Measurements from ENCODE around the gene CFAP77. TPM values are rescaled to one million over a fixed set of nuclear protein-coding genes. Genes with fewer than 3 reads are reported as not detected.
A peak's percentile ranks its signal among the peaks of the same experiment; 100 is the strongest.

Gene CFAP77
- total and polyA plus RNA-seq, 2 of the 13 experiments (the other 11 are each of a cell fraction or from before 2014, with no cell fraction given): not detected

DNA sequence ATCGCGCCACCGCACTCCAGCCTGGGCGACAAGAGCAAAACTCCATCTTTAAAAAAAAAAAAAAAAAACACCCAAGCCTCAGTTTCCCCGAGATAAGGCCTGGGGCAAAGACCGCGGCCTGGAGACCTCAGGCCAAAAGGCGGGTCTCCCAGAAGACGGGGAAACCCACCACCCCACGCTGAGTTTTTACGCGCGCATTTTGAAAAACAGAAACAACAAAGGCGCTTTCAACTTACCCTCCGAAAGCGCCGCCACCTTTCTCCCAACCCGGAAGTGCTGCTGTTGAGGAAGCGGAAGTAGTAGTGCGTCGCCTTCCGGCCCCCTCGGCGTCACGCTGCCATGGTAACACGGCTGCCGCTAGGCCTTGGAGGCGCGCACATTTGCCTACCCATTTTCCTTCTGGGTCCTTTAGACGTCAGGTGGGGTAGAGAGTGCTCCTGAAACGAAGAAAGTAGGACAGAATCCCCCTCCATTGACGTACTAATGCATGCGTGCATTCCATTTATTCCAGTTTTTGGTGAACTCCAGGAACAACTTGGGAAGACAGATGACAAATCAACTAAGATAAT is 3.4 kb upstream of the CFAP77 start, which contains the start of gene TTF1 (continued):
- TF ChIP-seq MAZ (IDR thresholded peaks at IDR 0.05; ENCODE audit: borderline replicate concordance, low read depth, low read length): peak; percentile 84; the same call in 1 of the 2 replicates
- TF ChIP-seq MAZ (CRISPR knock-in tag; IDR thresholded peaks at IDR 0.05; ENCODE audit: low read depth): peak; percentile 55; the same call in 1 of the 2 replicates
- TF ChIP-seq ZBTB7A (CRISPR knock-in tag; IDR thresholded peaks at IDR 0.05): no peak
- TF ChIP-seq TGIF2 (CRISPR knock-in tag; IDR thresholded peaks at IDR 0.05): no peak
- no peak for TF ChIP-seq MATR3 (CRISPR knock-in tag; IDR thresholded peaks at IDR 0.05)
- no peak for TF ChIP-seq NAIF1 (CRISPR knock-in tag; IDR thresholded peaks at IDR 0.05; ENCODE audit: borderline replicate concordance)
- TF ChIP-seq NFRKB (IDR thresholded peaks at IDR 0.05): no peak
- TF ChIP-seq SKI (IDR thresholded peaks at IDR 0.05; ENCODE audit: partially characterized antibody): no peak
- TF ChIP-seq MED13 (CRISPR knock-in tag; IDR thresholded peaks at IDR 0.05): no peak
- no peak for TF ChIP-seq RFXAP (CRISPR knock-in tag; IDR thresholded peaks at IDR 0.05; ENCODE audit: borderline replicate concordance)
- no peak for TF ChIP-seq THAP8 (CRISPR knock-in tag; IDR thresholded peaks at IDR 0.05; ENCODE audit: borderline replicate concordance)
- TF ChIP-seq SNRNP70 (IDR thresholded peaks at IDR 0.05; ENCODE audit: low read depth, low read length): no peak
- no peak for TF ChIP-seq JDP2 (CRISPR knock-in tag; IDR thresholded peaks at IDR 0.05; ENCODE audit: borderline replicate concordance)
- no peak for TF ChIP-seq KAT2B (IDR thresholded peaks at IDR 0.05; ENCODE audit: borderline replicate concordance, low read depth, low read length)
- TF ChIP-seq ZBTB42 (CRISPR knock-in tag; IDR thresholded peaks at IDR 0.05): no peak
- TF ChIP-seq RELA (CRISPR knock-in tag; IDR thresholded peaks at IDR 0.05): no peak
- TF ChIP-seq AFF4 (CRISPR knock-in tag; IDR thresholded peaks at IDR 0.05): no peak
- no peak for TF ChIP-seq ZNF276 (CRISPR knock-in tag; IDR thresholded peaks at IDR 0.05; ENCODE audit: low read depth)
- TF ChIP-seq, protein P1, sequence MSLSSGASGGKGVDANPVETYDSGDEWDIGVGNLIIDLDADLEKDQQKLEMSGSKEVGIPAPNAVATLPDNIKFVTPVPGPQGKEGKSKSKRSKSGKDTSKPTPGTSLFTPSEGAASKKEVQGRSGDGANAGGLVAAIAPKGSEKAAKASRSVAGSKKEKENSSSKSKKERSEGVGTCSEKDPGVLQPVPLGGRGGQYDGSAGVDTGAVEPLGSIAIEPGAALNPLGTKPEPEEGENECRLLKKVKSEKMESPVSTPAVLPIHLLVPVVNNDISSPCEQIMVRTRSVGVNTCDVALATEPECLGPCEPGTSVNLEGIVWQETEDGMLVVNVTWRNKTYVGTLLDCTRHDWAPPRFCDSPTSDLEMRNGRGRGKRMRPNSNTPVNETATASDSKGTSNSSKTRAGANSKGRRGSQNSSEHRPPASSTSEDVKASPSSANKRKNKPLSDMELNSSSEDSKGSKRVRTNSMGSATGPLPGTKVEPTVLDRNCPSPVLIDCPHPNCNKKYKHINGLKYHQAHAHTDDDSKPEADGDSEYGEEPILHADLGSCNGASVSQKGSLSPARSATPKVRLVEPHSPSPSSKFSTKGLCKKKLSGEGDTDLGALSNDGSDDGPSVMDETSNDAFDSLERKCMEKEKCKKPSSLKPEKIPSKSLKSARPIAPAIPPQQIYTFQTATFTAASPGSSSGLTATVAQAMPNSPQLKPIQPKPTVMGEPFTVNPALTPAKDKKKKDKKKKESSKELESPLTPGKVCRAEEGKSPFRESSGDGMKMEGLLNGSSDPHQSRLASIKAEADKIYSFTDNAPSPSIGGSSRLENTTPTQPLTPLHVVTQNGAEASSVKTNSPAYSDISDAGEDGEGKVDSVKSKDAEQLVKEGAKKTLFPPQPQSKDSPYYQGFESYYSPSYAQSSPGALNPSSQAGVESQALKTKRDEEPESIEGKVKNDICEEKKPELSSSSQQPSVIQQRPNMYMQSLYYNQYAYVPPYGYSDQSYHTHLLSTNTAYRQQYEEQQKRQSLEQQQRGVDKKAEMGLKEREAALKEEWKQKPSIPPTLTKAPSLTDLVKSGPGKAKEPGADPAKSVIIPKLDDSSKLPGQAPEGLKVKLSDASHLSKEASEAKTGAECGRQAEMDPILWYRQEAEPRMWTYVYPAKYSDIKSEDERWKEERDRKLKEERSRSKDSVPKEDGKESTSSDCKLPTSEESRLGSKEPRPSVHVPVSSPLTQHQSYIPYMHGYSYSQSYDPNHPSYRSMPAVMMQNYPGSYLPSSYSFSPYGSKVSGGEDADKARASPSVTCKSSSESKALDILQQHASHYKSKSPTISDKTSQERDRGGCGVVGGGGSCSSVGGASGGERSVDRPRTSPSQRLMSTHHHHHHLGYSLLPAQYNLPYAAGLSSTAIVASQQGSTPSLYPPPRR (CRISPR knock-in tag; IDR thresholded peaks at IDR 0.05; ENCODE audit: borderline replicate concordance): no peak
- TF ChIP-seq TAF1 (CRISPR knock-in tag; IDR thresholded peaks at IDR 0.05): peak; percentile 31; the same call in 1 of the 2 replicates
